ENCODE data around the gene WDR20.

WDR20 gene, protein sequence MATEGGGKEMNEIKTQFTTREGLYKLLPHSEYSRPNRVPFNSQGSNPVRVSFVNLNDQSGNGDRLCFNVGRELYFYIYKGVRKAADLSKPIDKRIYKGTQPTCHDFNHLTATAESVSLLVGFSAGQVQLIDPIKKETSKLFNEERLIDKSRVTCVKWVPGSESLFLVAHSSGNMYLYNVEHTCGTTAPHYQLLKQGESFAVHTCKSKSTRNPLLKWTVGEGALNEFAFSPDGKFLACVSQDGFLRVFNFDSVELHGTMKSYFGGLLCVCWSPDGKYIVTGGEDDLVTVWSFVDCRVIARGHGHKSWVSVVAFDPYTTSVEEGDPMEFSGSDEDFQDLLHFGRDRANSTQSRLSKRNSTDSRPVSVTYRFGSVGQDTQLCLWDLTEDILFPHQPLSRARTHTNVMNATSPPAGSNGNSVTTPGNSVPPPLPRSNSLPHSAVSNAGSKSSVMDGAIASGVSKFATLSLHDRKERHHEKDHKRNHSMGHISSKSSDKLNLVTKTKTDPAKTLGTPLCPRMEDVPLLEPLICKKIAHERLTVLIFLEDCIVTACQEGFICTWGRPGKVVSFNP

DNA sequence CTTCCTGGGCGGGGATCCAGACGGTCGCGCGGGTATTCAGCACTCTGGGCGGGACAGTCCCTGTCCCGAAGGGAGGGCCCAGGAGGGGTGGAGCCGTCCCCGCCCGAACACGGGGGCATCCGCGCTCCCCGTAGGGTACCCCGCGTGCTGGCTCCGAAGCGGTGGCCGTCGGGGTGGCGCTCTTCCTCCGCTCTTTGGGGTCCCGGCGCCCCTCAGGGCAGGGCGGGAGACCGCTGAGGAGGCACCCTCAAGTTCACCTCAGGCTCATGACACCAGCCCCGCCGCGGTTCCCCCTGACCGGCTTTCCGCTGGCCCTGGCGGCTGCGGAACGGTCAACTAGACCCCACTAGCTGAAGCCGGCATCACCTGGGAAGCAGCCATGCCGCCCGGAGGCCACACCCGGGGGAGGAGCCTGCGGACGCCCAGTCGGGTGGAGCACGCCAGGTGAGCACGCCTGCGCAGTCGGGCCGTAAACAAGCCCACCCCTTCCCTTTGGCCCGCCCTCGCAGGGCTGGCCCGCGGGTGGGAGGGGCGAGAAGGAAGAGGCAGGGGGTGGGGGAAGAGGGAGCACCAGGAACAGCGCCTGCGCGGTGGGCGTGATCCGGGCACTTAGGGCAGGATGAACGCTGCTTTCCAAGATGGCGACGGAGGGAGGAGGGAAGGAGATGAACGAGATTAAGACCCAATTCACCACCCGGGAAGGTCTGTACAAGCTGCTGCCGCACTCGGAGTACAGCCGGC, at the start of gene WDR20:
Gene WDR20 (plus strand): TSS at position 612 of the 741 bp plus-strand sequence. CDS start 27 bp downstream, at position 639.
- TF ChIP-seq, protein P1, sequence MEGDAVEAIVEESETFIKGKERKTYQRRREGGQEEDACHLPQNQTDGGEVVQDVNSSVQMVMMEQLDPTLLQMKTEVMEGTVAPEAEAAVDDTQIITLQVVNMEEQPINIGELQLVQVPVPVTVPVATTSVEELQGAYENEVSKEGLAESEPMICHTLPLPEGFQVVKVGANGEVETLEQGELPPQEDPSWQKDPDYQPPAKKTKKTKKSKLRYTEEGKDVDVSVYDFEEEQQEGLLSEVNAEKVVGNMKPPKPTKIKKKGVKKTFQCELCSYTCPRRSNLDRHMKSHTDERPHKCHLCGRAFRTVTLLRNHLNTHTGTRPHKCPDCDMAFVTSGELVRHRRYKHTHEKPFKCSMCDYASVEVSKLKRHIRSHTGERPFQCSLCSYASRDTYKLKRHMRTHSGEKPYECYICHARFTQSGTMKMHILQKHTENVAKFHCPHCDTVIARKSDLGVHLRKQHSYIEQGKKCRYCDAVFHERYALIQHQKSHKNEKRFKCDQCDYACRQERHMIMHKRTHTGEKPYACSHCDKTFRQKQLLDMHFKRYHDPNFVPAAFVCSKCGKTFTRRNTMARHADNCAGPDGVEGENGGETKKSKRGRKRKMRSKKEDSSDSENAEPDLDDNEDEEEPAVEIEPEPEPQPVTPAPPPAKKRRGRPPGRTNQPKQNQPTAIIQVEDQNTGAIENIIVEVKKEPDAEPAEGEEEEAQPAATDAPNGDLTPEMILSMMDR (IDR thresholded peaks at IDR 0.05; ENCODE audit: low read depth, low read length): no peak
- peak; percentile 89 for DNase-seq (ENCODE audit: extremely low read depth, low read depth)

DNA sequence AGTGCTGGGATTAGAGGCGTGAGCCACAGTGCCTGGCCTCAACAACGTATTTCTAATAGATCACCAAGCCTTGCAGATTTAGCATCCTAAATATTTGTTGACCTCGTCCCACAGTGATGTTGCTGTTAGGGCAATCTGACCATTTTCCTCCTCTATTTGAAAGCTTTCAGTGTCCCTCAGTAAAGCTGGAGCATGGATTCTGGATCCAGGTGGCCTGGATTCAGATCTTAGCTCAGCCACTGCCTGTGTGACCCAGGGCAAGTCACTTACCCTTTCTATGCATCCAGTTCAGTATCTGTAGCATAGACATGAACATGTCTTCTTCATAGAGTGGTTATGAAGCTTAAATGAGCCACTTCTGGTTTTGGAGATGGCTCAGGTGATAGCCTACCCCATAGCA, 49.0 kb upstream of the WDR20 start:
- DNase-seq (ENCODE audit: extremely low read depth, low read depth): no peak
- TF ChIP-seq, protein P1 (IDR thresholded peaks at IDR 0.05; ENCODE audit: low read depth, low read length): no peak

DNA sequence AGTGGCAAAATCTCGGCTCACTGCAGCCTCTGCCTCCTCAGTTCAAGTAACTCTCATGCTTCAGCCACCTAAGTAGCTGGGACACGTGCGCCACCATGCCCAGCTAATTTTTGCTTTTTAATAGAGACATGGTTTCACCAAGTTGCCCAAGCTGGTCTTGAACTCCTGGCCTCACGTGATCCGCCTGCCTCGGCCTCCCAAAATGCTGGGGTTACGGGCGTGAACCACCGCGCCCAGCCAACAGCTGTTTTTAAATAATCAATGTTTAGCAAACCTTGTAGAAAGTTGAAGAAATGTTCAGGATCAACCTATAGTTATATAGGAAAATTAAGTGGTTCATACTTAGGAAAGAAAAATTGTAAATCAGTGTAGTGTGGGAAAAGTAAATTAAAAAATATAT, 46.9 kb upstream of the WDR20 start:
- no peak for DNase-seq (ENCODE audit: extremely low read depth, low read depth)
- TF ChIP-seq, protein P1 (IDR thresholded peaks at IDR 0.05; ENCODE audit: low read depth, low read length): no peak

GRCh38 chr14:102094101-102094500, 45.6 kb upstream of the WDR20 start:
- no peak for DNase-seq (ENCODE audit: extremely low read depth, low read depth)
- TF ChIP-seq, protein P1 (IDR thresholded peaks at IDR 0.05; ENCODE audit: low read depth, low read length): no peak

- TF ChIP-seq, protein P1 (IDR thresholded peaks at IDR 0.05; ENCODE audit: low read depth, low read length): no peak
- DNase-seq (ENCODE audit: extremely low read depth, low read depth): no peak
These were observed 44.3 kb upstream of the WDR20 start for GRCh38 chr14:102095231-102095870.

DNA sequence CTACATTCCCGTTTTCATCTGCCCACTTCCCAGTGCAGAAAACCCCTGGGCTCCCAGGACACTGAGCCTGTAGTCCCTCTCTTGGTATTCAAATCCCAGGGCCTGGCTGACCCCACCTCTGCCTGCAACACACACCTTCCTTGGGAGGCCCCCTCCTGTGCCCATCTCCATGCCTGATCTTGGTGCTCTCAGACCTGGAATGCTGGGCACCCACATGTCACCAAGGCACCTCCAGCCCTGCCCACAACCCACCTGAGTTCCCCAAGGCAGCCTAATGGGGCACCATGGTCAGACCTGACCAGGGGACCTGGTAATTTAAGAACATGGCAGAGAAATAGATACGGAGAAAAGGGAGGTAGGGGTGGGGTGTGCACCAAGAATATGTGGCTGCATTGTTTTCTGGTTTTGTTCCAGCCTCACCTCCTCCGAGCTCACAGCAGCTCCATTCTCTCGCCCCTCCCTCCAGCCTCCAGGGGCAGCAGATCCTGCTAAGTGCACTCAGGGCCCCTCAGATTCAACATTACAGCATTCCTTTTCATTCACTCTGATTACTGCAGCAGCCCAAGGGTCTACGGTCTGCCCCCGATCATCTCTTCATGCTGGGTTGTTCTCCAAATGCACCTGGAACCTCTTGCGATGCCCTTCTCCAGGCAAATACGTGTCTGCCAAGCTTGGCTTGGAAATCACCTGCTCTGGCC, 43.7 kb upstream of the WDR20 start:
- TF ChIP-seq, protein P1 (IDR thresholded peaks at IDR 0.05; ENCODE audit: low read depth, low read length): no peak
- DNase-seq (ENCODE audit: extremely low read depth, low read depth): no peak

Measured in AG09319 (cell line).